GM10266 (cell line): ENCODE data around the gene DPM2.

Experiments
- DNase-seq: peaks from one replicate; pipeline ENCODE4 v3.0.0; 2012; ENCODE audit errors: extremely low spot score
- CTCF ChIP-seq: IDR thresholded peaks from 2 replicates; pipeline ENCODE4 v1.5.1; 2012; ENCODE audit warnings: mild to moderate bottlenecking, low read depth; ENCODE audit not compliant: control insufficient read depth, insufficient read depth; ENCODE audit errors: missing control alignments

The DPM2 gene

GRCh38 chr9:127976498-127976897, 38.8 kb upstream of the DPM2 start:
- TF ChIP-seq CTCF, result no peak
- no peak for DNase-seq

GRCh38 chr9:127975376-127976315, 38.0 kb upstream of the DPM2 start:
- no peak for DNase-seq
- no peak for TF ChIP-seq CTCF

- DNase-seq, result no peak
- TF ChIP-seq CTCF, result no peak
Measured at GRCh38 chr9:127974769-127975261, 37.2 kb upstream of the DPM2 start.

GRCh38 chr9:127974001-127974768, 36.5 kb upstream of the DPM2 start:
- TF ChIP-seq CTCF, result no peak
- DNase-seq, result no peak

GRCh38 chr9:127973169-127974000, 35.7 kb upstream of the DPM2 start:
- no peak for TF ChIP-seq CTCF

GRCh38 chr9:127972236-127972871, 34.7 kb upstream of the DPM2 start:
- TF ChIP-seq CTCF, result no peak
- DNase-seq, result no peak

More at GRCh38 chr9:127973169-127974000, 35.7 kb upstream of the DPM2 start:
- DNase-seq, result no peak
